Measurements from ENCODE around the gene SLC35B4.

Gene SLC35B4

DNA sequence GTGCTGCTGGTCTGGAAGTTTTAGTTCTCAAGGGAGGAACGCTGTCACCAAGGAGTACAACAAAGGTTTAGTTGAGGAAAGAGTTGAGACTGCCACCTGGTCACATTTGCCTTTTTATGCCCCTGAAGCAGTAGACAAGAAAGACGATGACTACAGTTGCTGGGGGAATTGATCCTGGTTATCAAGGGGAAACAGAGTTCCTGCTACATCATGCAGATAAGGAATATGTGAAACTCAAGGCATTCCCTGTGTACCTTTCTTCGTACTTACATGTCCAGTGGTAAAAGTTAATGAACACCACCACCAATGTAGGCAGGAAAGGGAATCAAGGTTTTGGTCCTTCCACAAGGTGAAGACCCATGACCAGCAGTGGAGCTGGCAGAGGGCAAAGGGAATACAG is 31.8 kb downstream of the SLC35B4 start:
- TF ChIP-seq, protein P1, sequence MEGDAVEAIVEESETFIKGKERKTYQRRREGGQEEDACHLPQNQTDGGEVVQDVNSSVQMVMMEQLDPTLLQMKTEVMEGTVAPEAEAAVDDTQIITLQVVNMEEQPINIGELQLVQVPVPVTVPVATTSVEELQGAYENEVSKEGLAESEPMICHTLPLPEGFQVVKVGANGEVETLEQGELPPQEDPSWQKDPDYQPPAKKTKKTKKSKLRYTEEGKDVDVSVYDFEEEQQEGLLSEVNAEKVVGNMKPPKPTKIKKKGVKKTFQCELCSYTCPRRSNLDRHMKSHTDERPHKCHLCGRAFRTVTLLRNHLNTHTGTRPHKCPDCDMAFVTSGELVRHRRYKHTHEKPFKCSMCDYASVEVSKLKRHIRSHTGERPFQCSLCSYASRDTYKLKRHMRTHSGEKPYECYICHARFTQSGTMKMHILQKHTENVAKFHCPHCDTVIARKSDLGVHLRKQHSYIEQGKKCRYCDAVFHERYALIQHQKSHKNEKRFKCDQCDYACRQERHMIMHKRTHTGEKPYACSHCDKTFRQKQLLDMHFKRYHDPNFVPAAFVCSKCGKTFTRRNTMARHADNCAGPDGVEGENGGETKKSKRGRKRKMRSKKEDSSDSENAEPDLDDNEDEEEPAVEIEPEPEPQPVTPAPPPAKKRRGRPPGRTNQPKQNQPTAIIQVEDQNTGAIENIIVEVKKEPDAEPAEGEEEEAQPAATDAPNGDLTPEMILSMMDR (IDR thresholded peaks at IDR 0.05; ENCODE audit: borderline replicate concordance, insufficient read depth, low read depth, low read length) = no peak
- no peak overlapping the region for H3K4me3 ChIP-seq (ENCODE audit: low read depth, low read length)

DNA sequence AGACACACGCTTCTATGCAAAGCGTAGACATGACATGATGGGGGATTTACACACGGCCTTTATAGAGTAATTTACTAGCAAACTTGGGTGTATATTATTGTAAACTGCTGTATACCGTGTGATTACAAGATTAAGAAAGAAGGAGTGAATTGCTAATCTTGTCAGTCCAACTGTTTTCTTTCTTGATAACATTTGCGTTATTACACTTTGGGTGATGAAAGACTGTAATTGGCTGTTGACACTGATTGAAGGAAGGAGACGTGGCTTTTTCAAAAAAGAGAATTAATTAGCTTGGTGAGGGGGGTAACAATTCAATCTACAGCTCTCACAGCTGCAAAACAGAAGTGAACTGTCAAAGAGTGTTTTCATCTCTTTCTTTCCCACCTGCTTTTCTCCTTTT is 32.7 kb downstream of the SLC35B4 start:
- no peak overlapping the region for H3K4me3 ChIP-seq (ENCODE audit: low read depth, low read length)
- TF ChIP-seq, protein P1 (IDR thresholded peaks at IDR 0.05; ENCODE audit: borderline replicate concordance, insufficient read depth, low read depth, low read length) = no peak

DNA sequence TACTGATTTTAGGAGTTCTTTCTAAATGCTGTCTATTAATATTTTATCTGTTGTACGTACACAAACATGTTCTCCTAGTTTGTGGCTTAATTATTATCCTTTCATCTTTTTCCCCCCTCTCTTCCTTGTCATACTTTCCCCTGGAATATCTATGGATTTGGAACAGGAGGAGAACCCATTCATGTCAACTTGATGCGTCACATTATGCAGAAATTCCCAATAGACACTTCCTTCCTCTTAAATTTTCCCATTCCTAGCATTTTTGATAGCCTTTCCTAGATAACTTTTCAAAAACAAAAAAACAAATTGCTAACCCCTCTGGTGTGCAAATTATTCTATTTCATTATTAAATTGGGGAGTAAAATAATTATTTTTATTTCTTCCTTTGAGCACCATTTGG is 36.2 kb downstream of the SLC35B4 start:
- TF ChIP-seq, protein P1 (IDR thresholded peaks at IDR 0.05; ENCODE audit: borderline replicate concordance, insufficient read depth, low read depth, low read length) = no peak
- H3K4me3 ChIP-seq (ENCODE audit: low read depth, low read length) = no peak overlapping the region

DNA sequence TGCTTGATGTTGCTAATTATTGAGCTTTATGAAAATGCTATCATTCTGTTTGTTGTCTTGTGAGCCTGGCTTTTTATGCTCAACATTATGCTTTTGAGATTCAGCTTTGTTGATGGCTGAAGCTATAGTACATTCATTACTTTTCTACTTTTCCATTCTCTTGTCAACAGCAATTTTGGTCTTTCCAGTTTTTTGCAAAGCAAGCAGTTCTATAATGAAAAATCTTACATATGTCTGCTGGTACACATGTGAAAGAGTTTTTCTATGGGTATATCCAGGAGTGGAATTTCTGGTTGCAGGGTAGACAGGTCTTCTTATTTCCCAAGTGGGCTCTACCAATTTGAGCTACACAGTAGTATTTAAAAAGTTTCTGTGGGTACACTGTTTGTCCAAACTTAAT is 36.8 kb downstream of the SLC35B4 start:
- TF ChIP-seq, protein P1 (IDR thresholded peaks at IDR 0.05; ENCODE audit: borderline replicate concordance, insufficient read depth, low read depth, low read length) = no peak
- H3K4me3 ChIP-seq (ENCODE audit: low read depth, low read length) = no peak overlapping the region

DNA sequence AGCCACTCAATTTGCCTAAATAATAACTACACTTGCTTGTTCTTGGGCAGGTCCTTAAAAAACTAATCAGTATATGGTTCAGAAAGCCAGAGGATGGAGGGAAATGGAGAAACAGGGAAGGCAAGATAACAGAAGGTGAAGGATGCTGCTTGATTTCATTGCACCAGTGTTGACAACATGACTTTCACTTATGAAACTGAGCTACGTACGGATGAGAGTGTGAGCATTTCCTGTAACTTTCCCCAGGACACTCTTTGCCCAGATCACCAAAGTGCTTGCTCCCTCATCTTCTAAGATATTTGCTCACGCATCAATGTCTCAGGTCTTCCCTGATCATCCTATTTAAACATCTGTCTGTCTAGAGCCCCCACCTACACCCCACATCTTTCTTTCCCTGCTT is 37.4 kb downstream of the SLC35B4 start:
- TF ChIP-seq, protein P1 (IDR thresholded peaks at IDR 0.05; ENCODE audit: borderline replicate concordance, insufficient read depth, low read depth, low read length) = no peak
- H3K4me3 ChIP-seq (ENCODE audit: low read depth, low read length) = no peak overlapping the region

DNA sequence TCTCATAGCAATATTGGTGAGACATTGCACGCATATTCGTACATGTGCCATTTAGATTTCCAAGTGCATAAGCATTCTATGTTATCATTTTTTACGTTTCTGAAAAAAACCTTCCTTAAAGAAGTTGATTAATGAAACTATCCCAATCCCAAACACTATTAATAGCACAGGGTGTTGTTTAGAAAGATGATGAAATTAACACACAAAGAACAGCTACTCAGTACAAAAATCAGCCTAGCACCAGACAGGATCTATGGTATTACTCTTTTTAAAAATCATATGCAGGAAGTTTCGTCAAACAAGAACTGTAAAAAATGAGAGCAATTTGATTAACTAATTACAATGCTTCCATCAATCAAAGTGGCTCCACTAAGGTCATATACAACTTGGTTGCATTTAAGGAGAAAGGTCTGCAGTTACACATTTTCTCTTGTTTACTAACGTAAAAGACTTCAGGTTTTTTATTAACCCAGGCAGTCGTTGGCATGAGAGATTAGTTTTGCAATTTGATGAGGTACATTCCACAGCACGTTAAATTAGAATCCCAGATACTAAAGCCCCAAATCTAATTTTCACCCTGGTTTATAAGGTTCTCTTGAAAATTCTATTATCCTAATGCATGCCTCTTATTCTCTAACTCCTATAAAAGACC is 38.1 kb downstream of the SLC35B4 start:
- no peak overlapping the region for H3K4me3 ChIP-seq (ENCODE audit: low read depth, low read length)
- TF ChIP-seq, protein P1 (IDR thresholded peaks at IDR 0.05; ENCODE audit: borderline replicate concordance, insufficient read depth, low read depth, low read length) = no peak

DNA sequence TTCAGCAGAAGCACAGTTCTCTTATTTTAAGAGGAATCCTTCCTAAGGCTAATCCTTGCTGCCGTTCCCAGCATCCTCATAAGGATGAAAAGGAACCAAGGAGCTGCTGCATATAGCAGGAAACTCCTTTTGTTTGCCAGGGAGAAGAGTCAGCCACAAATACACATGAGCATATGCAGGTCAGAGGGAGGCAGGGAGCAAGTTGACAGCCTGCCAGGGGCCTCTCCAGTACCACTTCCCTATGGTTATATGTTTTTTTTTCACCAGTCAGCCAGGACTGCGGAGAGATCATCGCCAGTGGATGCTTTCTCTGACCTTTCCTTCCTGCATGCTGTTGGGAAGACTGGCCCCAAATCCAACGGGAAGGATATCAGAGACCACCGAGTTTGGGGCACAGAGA is 39.8 kb downstream of the SLC35B4 start:
- no peak overlapping the region for H3K4me3 ChIP-seq (ENCODE audit: low read depth, low read length)
- TF ChIP-seq, protein P1 (IDR thresholded peaks at IDR 0.05; ENCODE audit: borderline replicate concordance, insufficient read depth, low read depth, low read length) = no peak
